ENCODE data around the gene ASTE1.

DNA sequence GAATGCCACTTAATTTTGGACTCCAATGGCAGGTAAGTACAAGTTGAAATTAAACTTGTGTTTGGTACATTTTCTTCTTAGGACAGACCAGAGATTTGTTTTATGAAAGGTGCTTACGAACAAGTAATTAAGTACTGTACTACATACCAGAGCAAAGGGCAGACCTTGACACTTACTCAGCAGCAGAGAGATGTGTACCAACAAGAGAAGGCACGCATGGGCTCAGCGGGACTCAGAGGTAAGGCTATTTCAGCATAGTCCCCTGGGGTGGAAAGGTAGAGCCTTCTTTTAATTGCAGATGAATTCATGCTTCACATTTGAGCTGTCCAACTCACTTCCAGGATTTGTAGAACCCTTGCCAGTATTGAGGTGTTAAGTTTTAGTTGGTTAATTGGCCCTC lies 51.4 kb downstream of the ASTE1 start:
- TF ChIP-seq YY1 (IDR thresholded peaks at IDR 0.05; ENCODE audit: low read depth): no peak
- no peak for TF ChIP-seq TAF1 (IDR thresholded peaks at IDR 0.05; ENCODE audit: low read depth)

Measured in Ishikawa (cell line).